GM12878 (cell line): ENCODE data around the gene CCDC57. TPM values are rescaled to one million over a fixed set of nuclear protein-coding genes. Genes with fewer than 3 reads are reported as not detected.

Experiments
- BACH1 ChIP-seq: fragments of 450-650 bp; IDR thresholded peaks from 2 replicates; pipeline ENCODE4 v1.6.1; 2017; ENCODE audit warnings: mild to moderate bottlenecking, borderline replicate concordance
- BHLHE40 ChIP-seq, 2 experiments: fragments of 450-650 bp in 1 of 2; IDR thresholded peaks; 2 replicates each; pipeline ENCODE4 v1.6.1; 2011 to 2017; ENCODE audit warnings: low read depth in 2 of 2, borderline replicate concordance in 1 of 2, improper control_type of control experiment in 1 of 2, low read length in 1 of 2, mild to moderate bottlenecking in 1 of 2
- CBX3 ChIP-seq: fragments of 200-600 bp; sonication (generic); IDR thresholded peaks from 2 replicates; pipeline ENCODE4 v1.6.1; 2016; ENCODE audit warnings: low read depth, borderline replicate concordance
- CBX5 ChIP-seq: sonication (generic); IDR thresholded peaks from 2 replicates; pipeline ENCODE4 v1.6.1; 2016; ENCODE audit warnings: low read depth, moderate library complexity, mild to moderate bottlenecking, inconsistent platforms
- CHD4 ChIP-seq: fragments of 200-600 bp; sonication (generic); IDR thresholded peaks from 2 replicates; pipeline ENCODE4 v1.6.1; 2016; ENCODE audit warnings: mild to moderate bottlenecking
- CREM ChIP-seq: IDR thresholded peaks from 2 replicates; pipeline ENCODE4 v1.6.1; 2014; ENCODE audit warnings: antibody characterized with exemption, low read depth
- FOXK2 ChIP-seq: fragments of 450-650 bp; IDR thresholded peaks from 2 replicates; pipeline ENCODE4 v1.6.1; 2017; ENCODE audit warnings: mild to moderate bottlenecking, moderate library complexity
- HDAC6 ChIP-seq: fragments of 200-600 bp; sonication (generic); IDR thresholded peaks from one replicate; pipeline ENCODE4 v1.8.0; 2017; ENCODE audit warnings: antibody characterized with exemption; ENCODE audit not compliant: unreplicated experiment
- IKZF1 ChIP-seq: fragments of 450-650 bp; conservative IDR thresholded peaks from 2 replicates; pipeline ENCODE4 v1.6.1; 2017; ENCODE audit warnings: antibody characterized with exemption, mild to moderate bottlenecking
- LARP7 ChIP-seq: fragments of 450-650 bp; IDR thresholded peaks from 2 replicates; pipeline ENCODE4 v1.6.1; 2017; ENCODE audit warnings: mild to moderate bottlenecking
- MAX ChIP-seq: IDR thresholded peaks from 2 replicates; pipeline ENCODE4 v1.6.1; 2012; ENCODE audit warnings: low read depth, low read length, improper control_type of control experiment
- MXI1 ChIP-seq: fragments of 150-350 bp; IDR thresholded peaks from 2 replicates; pipeline ENCODE4 v1.6.1; 2011; ENCODE audit warnings: low read depth, mild to moderate bottlenecking, inconsistent platforms, low read length, improper control_type of control experiment
- NR2C1 ChIP-seq: fragments of 450-650 bp; IDR thresholded peaks from 2 replicates; pipeline ENCODE4 v1.6.1; 2017; ENCODE audit warnings: antibody characterized with exemption, mild to moderate bottlenecking, moderate library complexity
- POU2F2 ChIP-seq: IDR thresholded peaks from 3 replicates; pipeline ENCODE4 v1.6.1; 2011; ENCODE audit warnings: low read depth, mild to moderate bottlenecking, low read length, borderline replicate concordance
- RAD21 ChIP-seq: IDR thresholded peaks from 2 replicates; pipeline ENCODE4 v1.6.1; 2011; ENCODE audit warnings: mild to moderate bottlenecking, low read depth, low read length, moderate library complexity; ENCODE audit not compliant: insufficient read depth
- RB1 ChIP-seq: fragments of 450-650 bp; formaldehyde crosslinking; IDR thresholded peaks from 2 replicates; pipeline ENCODE4 v1.6.1; 2017; ENCODE audit warnings: mild to moderate bottlenecking, borderline replicate concordance
- SMC3 ChIP-seq: IDR thresholded peaks from 2 replicates; pipeline ENCODE4 v1.6.1; 2011; ENCODE audit warnings: low read length, improper control_type of control experiment, borderline replicate concordance
- TCF12 ChIP-seq: IDR thresholded peaks from 2 replicates; pipeline ENCODE4 v1.6.1; 2011; ENCODE audit warnings: low read depth, mild to moderate bottlenecking, low read length
- YY1 ChIP-seq: IDR thresholded peaks from 2 replicates; pipeline ENCODE4 v1.6.1; 2011; ENCODE audit warnings: low read depth, mild to moderate bottlenecking, low read length
- ZBTB11 ChIP-seq: fragments of 450-650 bp; formaldehyde crosslinking; IDR thresholded peaks from 2 replicates; pipeline ENCODE4 v1.5.0; 2022; ENCODE audit warnings: mild to moderate bottlenecking, missing genetic modification characterization
- ZNF207 ChIP-seq: fragments of 450-650 bp; IDR thresholded peaks from 2 replicates; pipeline ENCODE4 v1.6.1; 2014; ENCODE audit warnings: antibody characterized with exemption, mild to moderate bottlenecking, borderline replicate concordance
- ZNF687 ChIP-seq: fragments of 450-650 bp; IDR thresholded peaks from 2 replicates; pipeline ENCODE4 v1.6.1; 2017; ENCODE audit warnings: mild to moderate bottlenecking, moderate library complexity
- polyA plus RNA-seq, 11 experiments: library from polyadenylated mRNA; depleted of rRNA in 4 of 11; unstranded in 6 of 11; stranded (reverse) in 5 of 11; fragments of >200 nt; fragmentation: Nextera tagmentation in 4 of 11; fragmentation: Illumina TruSeq in 1 of 11; extraction: Ambion mirVana in 4 of 11; extraction: Trizol in 1 of 11; gene quantifications; 1 replicate in 1 of 11; 2 replicates in 10 of 11; pipeline versions ENCODE4 v1.2.1 to v1.2.3, GENCODE V29; 2011 to 2016; ENCODE audit warnings: inconsistent platforms in 2 of 11, missing spikeins in 2 of 11, low read depth in 1 of 11
- total RNA-seq, 4 experiments: library from RNA; depleted of rRNA in 3 of 4; stranded (reverse); fragments of >200 nt in 3 of 4; fragmentation: Illumina TruSeq in 1 of 4; extraction: Trizol in 1 of 4; gene quantifications; 2 replicates each; pipeline versions ENCODE4 v1.2.1 to v1.2.3, GENCODE V29; 2013 to 2021

Gene CCDC57
- total and polyA plus RNA-seq, 10 of the 15 experiments (the other 5 are each of a cell fraction or from before 2014, with no cell fraction given), result 5.4 to 123 (median 45.8) TPM

- TF ChIP-seq ZNF687, result peak; percentile 84
- TF ChIP-seq POU2F2, result peak; percentile 87; the same call in 2 of the 3 replicates
- no peak for TF ChIP-seq CHD4
- TF ChIP-seq FOXK2, result no peak
- no peak for TF ChIP-seq CBX3
- no peak for TF ChIP-seq CBX5
- TF ChIP-seq RB1, result peak; percentile 44; the same call in 1 of the 2 replicates
- peak; percentile 23; the same call in 1 of the 2 replicates for TF ChIP-seq ZNF207
- no peak for TF ChIP-seq CREM
- 0 out of 2 replicates have a peak, but pooled peaks have one; percentile 46 for TF ChIP-seq MXI1
- no peak for TF ChIP-seq MAX
- TF ChIP-seq YY1, result 0 out of 2 replicates have a peak, but pooled peaks have one; percentile 15
- peak; percentile 44 for TF ChIP-seq IKZF1
- TF ChIP-seq LARP7, result peak; percentile 95
- no peak for TF ChIP-seq RAD21
- TF ChIP-seq ZBTB11 (CRISPR knock-in tag), result 0 out of 2 replicates have a peak, but pooled peaks have one; percentile 10
- TF ChIP-seq BHLHE40 (IDR thresholded peaks at IDR 0.05; ENCODE audit: borderline replicate concordance in 1 of 2, low read depth in 2 of 2, low read length in 1 of 2), result peak in 1 of 2 experiments; percentile 79; a peak in 3 of 4 replicates
- TF ChIP-seq NR2C1, result peak; percentile 32; the same call in 1 of the 2 replicates
- peak; percentile 96 for TF ChIP-seq BACH1
- TF ChIP-seq HDAC6, result peak; percentile 54
- TF ChIP-seq SMC3, result no peak
- TF ChIP-seq TCF12, result peak; percentile 54; the same call in 1 of the 2 replicates
These were observed 16.4 kb upstream of the CCDC57 start, which contains the start of gene SLC16A3 (continued) for GRCh38 chr17:82228842-82229697.
